ENCODE data around the gene MEPCE. TPM values are rescaled to one million over a fixed set of nuclear protein-coding genes. Genes with fewer than 3 reads are reported as not detected.

The MEPCE gene
- total RNA-seq, 1 donor from 2014 or later: 32.9 TPM

DNA sequence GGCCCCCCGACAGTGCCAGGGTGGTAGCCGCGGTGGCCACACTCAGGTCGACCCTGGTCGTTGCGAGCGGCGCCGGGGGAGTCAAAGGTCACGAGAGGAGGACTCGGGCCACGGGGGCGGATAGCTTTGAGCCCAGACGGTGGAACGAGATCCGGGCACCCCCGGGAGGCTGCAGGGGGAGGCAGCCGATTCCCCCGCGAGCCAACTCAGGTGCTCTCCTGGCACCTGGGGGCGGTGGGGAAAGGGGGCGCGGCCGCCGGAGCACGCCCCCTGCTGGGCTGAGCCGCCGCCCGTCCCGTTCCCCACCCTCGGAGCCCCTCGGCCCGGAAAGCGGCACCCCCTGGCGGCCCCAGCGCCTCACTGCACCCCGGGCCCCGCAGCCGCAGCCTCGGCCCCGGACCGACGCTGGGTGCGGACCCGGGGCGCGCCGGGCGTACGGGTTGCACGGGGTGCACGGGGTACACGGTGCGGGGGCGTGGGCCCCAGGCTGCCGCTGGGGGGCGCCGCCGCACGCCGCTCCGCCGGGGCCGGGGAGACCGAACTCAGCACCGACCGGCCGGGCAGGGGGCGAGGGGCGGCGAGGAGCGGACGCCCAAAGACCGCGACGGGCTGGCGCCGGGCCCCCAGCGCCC lies 53.6 kb downstream of the MEPCE start:
- H3K9me3 ChIP-seq: no peaks in the 10 kb centered on the region
- H3K4me3 ChIP-seq: peak overlapping the region; percentile 61 to 76
- DNase-seq (ENCODE audit: low spot score in 2 of 2): no peak
- no peaks in the 10 kb centered on the region for H3K27me3 ChIP-seq
- no peak overlapping the region for H3K27ac ChIP-seq
- no peaks in the 10 kb centered on the region for H3K36me3 ChIP-seq
- TF ChIP-seq, protein P1, sequence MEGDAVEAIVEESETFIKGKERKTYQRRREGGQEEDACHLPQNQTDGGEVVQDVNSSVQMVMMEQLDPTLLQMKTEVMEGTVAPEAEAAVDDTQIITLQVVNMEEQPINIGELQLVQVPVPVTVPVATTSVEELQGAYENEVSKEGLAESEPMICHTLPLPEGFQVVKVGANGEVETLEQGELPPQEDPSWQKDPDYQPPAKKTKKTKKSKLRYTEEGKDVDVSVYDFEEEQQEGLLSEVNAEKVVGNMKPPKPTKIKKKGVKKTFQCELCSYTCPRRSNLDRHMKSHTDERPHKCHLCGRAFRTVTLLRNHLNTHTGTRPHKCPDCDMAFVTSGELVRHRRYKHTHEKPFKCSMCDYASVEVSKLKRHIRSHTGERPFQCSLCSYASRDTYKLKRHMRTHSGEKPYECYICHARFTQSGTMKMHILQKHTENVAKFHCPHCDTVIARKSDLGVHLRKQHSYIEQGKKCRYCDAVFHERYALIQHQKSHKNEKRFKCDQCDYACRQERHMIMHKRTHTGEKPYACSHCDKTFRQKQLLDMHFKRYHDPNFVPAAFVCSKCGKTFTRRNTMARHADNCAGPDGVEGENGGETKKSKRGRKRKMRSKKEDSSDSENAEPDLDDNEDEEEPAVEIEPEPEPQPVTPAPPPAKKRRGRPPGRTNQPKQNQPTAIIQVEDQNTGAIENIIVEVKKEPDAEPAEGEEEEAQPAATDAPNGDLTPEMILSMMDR (IDR thresholded peaks at IDR 0.05): peak; percentile 75 to 98 (median 81)
- H3K4me1 ChIP-seq: peaks cover 8 to 16% of the 10 kb centered on the region in 2 donors
- intact Hi-C loops (cut with DNase I): loop anchor here (1.0 to 5.0 kb wide), 3 partner anchors 14 to 369 kb away; partner anchors contain the start of genes GIGYF1 and SLC12A9

Other genes with a start within 250 kb of the MEPCE start
- gene PVRIG, start 209.9 kb upstream of the MEPCE start, total RNA-seq: 27.8 TPM
- not detected for gene SPDYE3, start 122.1 kb upstream of the MEPCE start, total RNA-seq
- 67.2 TPM for gene PILRB, start 71.7 kb upstream of the MEPCE start, total RNA-seq
- gene PILRA, start 56.3 kb upstream of the MEPCE start, total RNA-seq: 25.8 TPM
- not detected for gene ZCWPW1, start 1.1 kb upstream of the MEPCE start, total RNA-seq
- 35.2 TPM for gene PPP1R35, start 6.7 kb downstream of the MEPCE start, total RNA-seq
- gene SPACDR, start 34.4 kb downstream of the MEPCE start, total RNA-seq: not detected
- gene TSC22D4, start 49.4 kb downstream of the MEPCE start, total RNA-seq: 68.2 TPM
- 0.96 TPM for gene NYAP1, start 54.1 kb downstream of the MEPCE start, total RNA-seq
- 30.0 TPM for gene AGFG2, start 109.4 kb downstream of the MEPCE start, total RNA-seq
- gene SAP25, start 144.1 kb downstream of the MEPCE start, total RNA-seq: 11.8 TPM
- 113 TPM for gene LRCH4, start 156.3 kb downstream of the MEPCE start, total RNA-seq
- not detected for gene FBXO24, start 156.5 kb downstream of the MEPCE start, total RNA-seq
- gene PCOLCE, start 172.5 kb downstream of the MEPCE start, total RNA-seq: 124 TPM
- gene MOSPD3, start 182.7 kb downstream of the MEPCE start, total RNA-seq: 11.0 TPM
- not detected for gene TFR2, start 211.7 kb downstream of the MEPCE start, total RNA-seq
- gene ACTL6B, start 226.6 kb downstream of the MEPCE start, total RNA-seq: not detected
- gene GNB2, start 243.9 kb downstream of the MEPCE start, total RNA-seq: 500 TPM

All from ascending aorta (tissue), 2 donors.